ENCODE data around the gene THAP6. TPM values are rescaled to one million over a fixed set of nuclear protein-coding genes. Genes with fewer than 3 reads are reported as not detected.

Gene THAP6
- total and polyA plus RNA-seq, 5 donors from 2014 or later = 15.7 to 29.1 (median 19.1) TPM

Other genes starting within 250 kb of the THAP6 start
- gene RCHY1, start 70 bp upstream of the THAP6 start, total RNA-seq = 45.4 TPM
- 10 to 100 TPM; 38.0 to 47.9 (median 43.5) TPM for gene RCHY1, start 70 bp upstream of the THAP6 start, polyA plus RNA-seq
- gene ODAPH, start 41.6 kb downstream of the THAP6 start, total RNA-seq = not detected
- gene ODAPH, start 41.6 kb downstream of the THAP6 start, polyA plus RNA-seq = not detected
- gene CDKL2, start 116.1 kb downstream of the THAP6 start, total RNA-seq = 0.30 TPM
- gene CDKL2, start 116.1 kb downstream of the THAP6 start, polyA plus RNA-seq = 1 to 10 TPM in 1 of 4 donors, under 1 TPM in 3; 0.07 to 1.1 (median 0.44) TPM
- 300 TPM for gene G3BP2, start 158.9 kb downstream of the THAP6 start, total RNA-seq
- 100 to 1,000 TPM; 101 to 126 (median 112) TPM for gene G3BP2, start 158.9 kb downstream of the THAP6 start, polyA plus RNA-seq
- gene USO1, start 210.1 kb downstream of the THAP6 start, total RNA-seq = 23.8 TPM
- 10 to 100 TPM; 23.4 to 29.5 (median 26.2) TPM for gene USO1, start 210.1 kb downstream of the THAP6 start, polyA plus RNA-seq